NB4 (cell line): ENCODE results near the gene IMMP2L.

Experiments
- DNase-seq: peaks from one replicate; pipeline ENCODE4 v3.0.0; 2010; ENCODE audit warnings: low read depth
- H3K4me3 ChIP-seq: one replicate; pipeline ENCODE4 v1.5.1; 2011; ENCODE audit warnings: mild to moderate bottlenecking, low read depth, low read length, moderate library complexity
- CTCF ChIP-seq: IDR thresholded peaks from one replicate; pipeline ENCODE4 v1.5.1; 2012; ENCODE audit warnings: low read depth, low read length
- MAX ChIP-seq: IDR thresholded peaks from 2 replicates; pipeline ENCODE4 v1.6.1; 2011; ENCODE audit warnings: low read depth, low read length
- MYC ChIP-seq: IDR thresholded peaks from 2 replicates; pipeline ENCODE4 v1.6.1; 2011; ENCODE audit warnings: low read depth, low read length
- POLR2A ChIP-seq: IDR thresholded peaks from 2 replicates; pipeline ENCODE4 v1.6.1; 2011; ENCODE audit warnings: mild to moderate bottlenecking; ENCODE audit not compliant: insufficient read length; ENCODE audit errors: extremely low read depth

Gene IMMP2L

GRCh38 chr7:111029141-111029572, 533.1 kb downstream of the IMMP2L start:
- no peak overlapping the region for H3K4me3 ChIP-seq
- no peak for DNase-seq
- TF ChIP-seq CTCF (no peak), POLR2A (no peak)

GRCh38 chr7:111027396-111027795, 534.9 kb downstream of the IMMP2L start:
- no peak for TF ChIP-seq MAX
- no peak for TF ChIP-seq MYC
- TF ChIP-seq CTCF = no peak
- TF ChIP-seq POLR2A = no peak
- DNase-seq = no peak
- no peak overlapping the region for H3K4me3 ChIP-seq

- H3K4me3 ChIP-seq = no peak overlapping the region
- DNase-seq = no peak
- TF ChIP-seq POLR2A = no peak
- no peak for TF ChIP-seq CTCF
- no peak for TF ChIP-seq MYC
- no peak for TF ChIP-seq MAX
These were observed 535.5 kb downstream of the IMMP2L start for GRCh38 chr7:111026806-111027205.

- DNase-seq = no peak
- TF ChIP-seq MYC = no peak
- TF ChIP-seq CTCF = no peak
- no peak for TF ChIP-seq POLR2A
- TF ChIP-seq MAX = no peak
- H3K4me3 ChIP-seq = no peak overlapping the region
These were observed 535.9 kb downstream of the IMMP2L start for GRCh38 chr7:111026343-111026742.

- DNase-seq = no peak
- no peak overlapping the region for H3K4me3 ChIP-seq
- no peak for TF ChIP-seq CTCF
- TF ChIP-seq MYC = no peak
- no peak for TF ChIP-seq POLR2A
These were observed 537.3 kb downstream of the IMMP2L start for GRCh38 chr7:111025006-111025405.

GRCh38 chr7:111018960-111019736, 543.1 kb downstream of the IMMP2L start:
- TF ChIP-seq MYC (no peak), MAX (no peak)
- no peak overlapping the region for H3K4me3 ChIP-seq
- DNase-seq = no peak
